HG03039 (cell line): ENCODE data around the gene RINL.
A peak's percentile ranks its signal among the peaks of the same experiment; 100 is the strongest.
"Not testable (repeated sequence)": the region's sequence is repeated elsewhere in the genome, so short reads cannot be mapped to it uniquely, and the experiment has no call there.

Source experiments
- ATAC-seq: cut with Tn5 transposase; IDR thresholded peaks from one replicate; pipeline ENCODE4 v1.9.1; 2021; ENCODE audit warnings: mild to moderate bottlenecking, moderate library complexity; ENCODE audit not compliant: unreplicated experiment

RINL gene

GRCh38 chr19:38836983-38837626 lies 41.0 kb downstream of the RINL start:
- no peak for ATAC-seq

- ATAC-seq = no peak
These were observed 41.7 kb downstream of the RINL start for GRCh38 chr19:38836159-38836982.

- ATAC-seq = no peak
These were observed 43.5 kb downstream of the RINL start for GRCh38 chr19:38834590-38834989.

GRCh38 chr19:38834104-38834490 lies 44.0 kb downstream of the RINL start:
- ATAC-seq = no peak

GRCh38 chr19:38833092-38833425 lies 45.0 kb downstream of the RINL start:
- no peak for ATAC-seq

DNA sequence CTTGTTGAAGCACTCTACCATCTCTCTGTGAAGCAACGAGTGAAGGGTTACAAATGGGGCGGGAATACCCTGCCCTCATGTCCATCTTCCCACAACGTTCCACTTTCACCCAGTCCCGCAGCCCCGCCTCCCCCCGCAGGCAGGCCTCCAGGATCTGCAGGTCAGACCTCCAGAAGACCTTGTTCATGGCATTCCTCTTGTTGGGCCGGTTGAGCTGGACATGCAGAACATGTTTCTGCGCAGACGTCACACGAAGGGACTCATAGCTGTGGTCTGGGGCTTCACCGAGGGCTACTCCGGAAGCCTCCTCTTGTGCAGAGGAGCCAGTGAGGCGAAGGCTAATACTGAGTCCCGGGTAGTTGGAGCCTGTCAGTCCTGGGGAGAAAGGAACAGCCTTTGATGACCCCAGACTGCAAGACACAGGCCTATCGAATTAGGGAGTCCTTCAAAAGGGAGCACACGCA lies 46.9 kb downstream of the RINL start:
- peak; percentile 33 for ATAC-seq

DNA sequence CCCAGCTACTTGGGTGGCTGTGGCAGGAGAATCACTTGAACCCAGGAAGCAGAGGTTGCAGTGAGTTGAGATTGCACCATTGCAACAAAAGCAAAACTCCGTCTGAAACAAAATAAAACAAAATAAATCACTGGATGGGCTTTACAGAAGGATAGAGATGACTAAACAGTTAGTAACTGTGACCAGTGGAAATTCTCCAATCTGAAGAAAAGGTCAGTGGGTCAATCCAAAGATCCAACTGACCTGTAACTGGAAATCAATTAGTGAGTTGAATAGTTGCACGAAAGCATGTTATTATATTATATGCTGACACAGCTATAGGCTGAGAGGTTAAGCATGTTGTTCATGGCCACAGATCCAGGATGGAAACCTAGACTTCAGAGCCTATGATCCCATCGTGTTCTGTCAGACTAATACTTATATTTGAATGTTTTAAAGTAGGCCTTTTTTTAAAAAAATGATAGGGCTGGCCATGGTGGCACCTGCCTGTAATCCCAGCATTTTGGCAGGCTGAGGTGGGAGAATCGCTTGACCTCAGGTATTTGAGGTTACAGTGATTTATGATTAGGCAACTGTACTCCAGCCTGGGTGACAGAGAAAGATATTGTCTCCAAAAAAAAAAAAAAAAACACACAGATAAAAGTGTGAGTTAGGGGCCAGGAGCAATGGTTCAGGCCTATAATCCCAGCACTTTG lies 47.9 kb downstream of the RINL start:
- no peak for ATAC-seq

DNA sequence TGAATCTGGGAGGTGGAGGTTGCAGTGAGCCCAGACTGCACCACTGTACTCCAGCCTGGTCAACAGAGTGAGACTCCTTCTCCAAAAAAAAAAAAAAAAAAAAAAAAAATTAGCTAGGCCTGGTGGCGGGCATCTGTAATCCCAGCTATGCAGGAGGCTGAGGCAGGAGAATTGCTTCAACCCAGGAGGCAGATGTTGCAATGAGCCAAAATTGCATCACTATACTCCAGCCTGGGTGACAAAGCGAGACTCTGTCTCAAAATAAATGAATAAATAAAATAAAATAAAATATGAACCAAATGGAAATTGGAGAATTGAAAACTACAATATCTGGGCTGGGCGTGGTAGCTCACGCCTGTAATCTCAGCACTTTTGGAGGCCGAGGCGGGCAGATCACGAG lies 48.9 kb downstream of the RINL start:
- ATAC-seq = not testable (repeated sequence)

GRCh38 chr19:38826856-38827551 lies 51.1 kb downstream of the RINL start:
- no peak for ATAC-seq

DNA sequence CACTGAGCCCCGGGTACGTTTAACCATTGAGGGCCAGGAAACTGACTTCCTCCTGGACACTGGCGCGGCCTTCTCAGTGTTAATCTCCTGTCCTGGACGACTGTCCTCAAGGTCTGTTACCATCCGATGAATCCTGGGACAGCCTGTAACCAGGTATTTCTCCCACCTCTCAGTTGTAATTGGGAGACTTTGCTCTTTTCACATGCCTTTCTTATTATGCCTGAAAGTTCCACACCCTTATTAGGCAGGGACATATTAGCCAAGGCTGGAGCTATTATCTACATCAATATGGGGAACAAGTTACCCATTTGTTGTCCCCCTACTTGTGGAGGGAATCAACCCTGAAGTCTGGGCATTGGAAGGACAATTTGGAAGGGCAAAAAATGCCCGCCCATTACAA lies 52.1 kb downstream of the RINL start:
- not testable (repeated sequence) for ATAC-seq

- not testable (repeated sequence) for ATAC-seq
These were observed 56.7 kb downstream of the RINL start for GRCh38 chr19:38821230-38821825.

GRCh38 chr19:38819231-38819920 lies 58.7 kb downstream of the RINL start:
- no peak for ATAC-seq
